Measurements from ENCODE around the gene RNF38. TPM values are rescaled to one million over a fixed set of nuclear protein-coding genes. Genes with fewer than 3 reads are reported as not detected.
"Not testable (repeated sequence)": the region's sequence is repeated elsewhere in the genome, so short reads cannot be mapped to it uniquely, and the experiment has no call there.

Gene RNF38
- total RNA-seq, 2 donors from 2014 or later: 31.6 to 35.8 TPM

DNA sequence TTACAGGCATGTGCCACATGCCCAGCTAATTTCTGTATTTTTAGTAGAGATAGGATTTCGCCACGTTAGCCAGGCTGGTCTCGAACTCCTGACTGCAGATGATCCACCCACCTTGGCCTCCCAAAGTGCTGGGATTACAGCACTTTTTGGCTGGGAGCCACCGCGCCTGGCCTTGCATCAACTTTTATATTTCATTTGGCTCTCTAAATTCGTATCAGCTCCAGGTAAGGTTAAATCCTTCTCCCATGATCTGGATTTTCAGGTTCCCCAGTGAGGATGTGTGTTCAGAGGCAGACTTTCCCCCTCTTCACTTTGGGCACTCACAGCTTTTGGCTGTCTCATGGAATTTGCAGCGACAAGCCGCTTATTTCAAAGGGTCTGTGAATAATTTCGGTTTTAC lies 16.8 kb upstream of the RNF38 start:
- DNase-seq (ENCODE audit: low spot score in 2 of 2) (no peak), ATAC-seq (no peak)
- H3K9me3 Mint-ChIP-seq: no peaks in the 10 kb centered on the region
- no peaks in the 10 kb centered on the region for H3K36me3 Mint-ChIP-seq
- no peak overlapping the region for H3K27ac Mint-ChIP-seq

DNA sequence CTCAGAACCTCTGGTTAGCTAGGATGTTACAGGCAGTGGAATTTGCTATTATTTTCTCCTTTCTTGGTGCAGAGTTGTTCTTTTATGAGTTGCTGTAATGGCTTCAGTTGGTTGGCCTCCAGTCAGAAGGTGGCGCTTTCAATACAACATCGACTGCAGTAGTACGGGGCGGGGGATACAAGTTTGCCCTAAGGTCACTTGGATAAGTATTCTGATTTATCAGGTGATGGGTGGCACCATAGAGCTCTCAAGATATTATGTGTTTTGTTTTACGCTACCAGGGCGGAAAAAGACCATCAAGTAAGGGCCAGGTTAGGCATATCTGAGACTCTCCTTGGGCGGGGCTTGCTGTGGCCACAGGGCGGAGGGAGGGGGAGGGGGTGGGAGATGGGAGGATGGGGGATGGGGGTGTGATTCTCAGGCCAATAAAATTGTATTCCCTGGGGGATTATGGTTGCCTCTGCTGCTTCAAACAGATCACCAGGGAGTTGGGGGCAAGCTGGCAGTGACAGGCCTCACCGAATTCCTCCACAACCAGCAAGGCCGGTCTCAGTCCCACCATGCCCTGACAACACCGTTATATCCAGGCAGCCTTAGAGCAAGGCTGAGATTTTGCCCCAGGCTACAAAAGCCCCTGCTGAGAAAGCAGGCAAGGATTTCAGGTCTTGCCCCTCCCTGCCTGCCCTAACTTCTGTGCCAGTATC lies 15.9 kb upstream of the RNF38 start:
- ATAC-seq: no peak
- DNase-seq (ENCODE audit: low spot score in 2 of 2): no peak
- Mint-ChIP-seq H3K9me3 (no peaks in the 10 kb centered on the region), H3K36me3 (no peaks in the 10 kb centered on the region), H3K27ac (peak overlapping the region in 1 of 2 donors; percentile 40)

DNA sequence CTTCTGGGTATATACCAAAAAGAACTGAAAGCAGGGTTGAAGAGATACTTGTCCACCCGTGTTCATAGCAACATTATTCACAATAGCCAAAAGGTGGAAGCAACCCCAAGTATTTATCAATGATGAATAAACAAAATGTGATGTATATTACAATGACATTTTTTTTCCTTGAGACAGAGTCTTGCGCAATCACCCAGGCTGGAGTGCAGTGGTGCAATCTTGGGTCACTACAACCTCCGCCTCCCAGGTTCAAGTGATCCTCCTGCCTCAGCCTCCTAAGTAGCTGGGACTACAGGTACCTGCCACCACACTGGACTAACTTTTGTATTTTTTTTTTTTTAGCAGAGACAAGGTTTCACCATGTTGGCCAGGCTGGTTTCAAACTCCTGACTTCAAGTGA lies 11.3 kb upstream of the RNF38 start:
- not testable (repeated sequence) for ATAC-seq; H3K9me3 Mint-ChIP-seq; H3K27ac Mint-ChIP-seq; DNase-seq (ENCODE audit: low spot score in 2 of 2); H3K36me3 Mint-ChIP-seq

DNA sequence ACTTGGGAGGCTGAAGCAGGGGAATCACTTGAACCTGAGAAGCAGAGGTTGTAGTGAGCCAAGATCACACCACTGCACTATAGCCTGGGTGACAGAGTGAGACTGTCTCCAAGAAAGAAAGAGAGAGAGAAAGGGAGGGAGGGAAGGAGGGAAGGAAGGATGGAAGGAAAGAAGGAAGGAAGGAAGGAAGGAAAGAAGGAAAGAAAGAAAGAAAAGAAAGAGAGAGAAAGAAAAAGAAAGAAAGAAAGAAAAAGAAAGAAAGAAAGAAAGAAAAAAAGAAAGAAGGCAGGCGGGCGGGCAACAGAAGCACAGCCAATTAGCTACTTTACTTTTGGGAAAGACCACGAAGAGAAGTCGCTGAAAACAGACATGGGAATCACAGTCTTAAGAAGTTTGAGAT lies 9.0 kb upstream of the RNF38 start:
- not testable (repeated sequence) for ATAC-seq; DNase-seq (ENCODE audit: low spot score in 2 of 2); H3K9me3 Mint-ChIP-seq; H3K36me3 Mint-ChIP-seq
- peak overlapping the region in 1 of 2 donors; percentile 84 for H3K27ac Mint-ChIP-seq

DNA sequence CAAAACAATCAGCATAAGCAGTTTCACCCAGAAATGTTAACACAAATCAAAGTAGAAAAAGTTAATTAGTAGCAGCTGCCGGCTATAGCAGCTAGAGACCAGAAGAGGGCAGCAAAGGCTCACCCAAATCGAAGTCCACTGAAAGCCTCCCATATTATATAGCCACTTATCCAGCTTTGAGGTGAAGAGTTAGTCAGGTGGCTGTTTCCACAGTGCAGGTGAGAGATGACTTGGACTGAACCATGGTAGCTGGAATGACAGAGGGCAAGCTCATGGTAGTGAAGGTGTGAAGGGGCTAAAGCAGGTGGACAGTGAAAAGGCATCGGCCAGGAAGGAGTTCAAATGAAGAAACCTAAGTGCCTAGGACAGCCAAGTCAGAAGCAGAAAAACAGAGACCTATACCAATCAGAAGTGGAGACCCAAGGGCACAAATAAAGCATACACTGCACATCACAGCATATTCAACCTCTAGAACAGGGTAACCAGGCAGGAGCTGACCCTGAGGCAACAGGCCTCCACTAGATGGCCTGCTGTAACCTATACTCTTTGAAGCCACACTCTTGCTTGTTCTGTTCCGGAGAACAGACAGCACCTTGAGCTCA lies 7.2 kb upstream of the RNF38 start:
- Mint-ChIP-seq H3K9me3 (no peaks in the 10 kb centered on the region), H3K36me3 (no peaks in the 10 kb centered on the region), H3K27ac (peak overlapping the region in 1 of 2 donors; percentile 72)
- ATAC-seq (peak; percentile 88 to 89), DNase-seq (ENCODE audit: low spot score in 2 of 2) (peak; percentile 46 to 57)

DNA sequence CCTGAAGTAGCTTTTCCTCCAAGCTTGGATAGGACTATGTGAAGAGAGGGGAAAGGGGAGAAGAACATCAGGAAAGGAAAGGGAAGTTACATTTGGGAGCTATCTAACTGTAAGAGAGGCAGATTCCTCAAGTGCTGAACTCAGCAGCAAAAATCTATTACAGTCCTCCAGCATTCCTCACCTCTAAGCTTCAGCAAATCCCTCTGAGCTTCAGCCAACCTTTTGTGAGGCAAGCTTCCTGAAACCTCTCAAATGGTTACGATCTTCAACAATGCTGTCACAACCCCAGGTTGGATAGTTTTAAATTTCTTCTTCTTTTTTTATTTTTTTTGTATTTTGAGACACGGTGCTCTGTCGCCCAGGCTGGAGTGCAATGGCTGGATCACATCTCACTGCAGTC lies 2.5 kb upstream of the RNF38 start:
- H3K36me3 Mint-ChIP-seq: peaks cover 5 to 8% of the 10 kb centered on the region in 2 donors
- DNase-seq (ENCODE audit: low spot score in 2 of 2): no peak
- H3K9me3 Mint-ChIP-seq: peaks cover 0 to 4% of the 10 kb centered on the region in 2 donors
- no peak for ATAC-seq
- H3K27ac Mint-ChIP-seq: peak overlapping the region in 1 of 2 donors; percentile 44

DNA sequence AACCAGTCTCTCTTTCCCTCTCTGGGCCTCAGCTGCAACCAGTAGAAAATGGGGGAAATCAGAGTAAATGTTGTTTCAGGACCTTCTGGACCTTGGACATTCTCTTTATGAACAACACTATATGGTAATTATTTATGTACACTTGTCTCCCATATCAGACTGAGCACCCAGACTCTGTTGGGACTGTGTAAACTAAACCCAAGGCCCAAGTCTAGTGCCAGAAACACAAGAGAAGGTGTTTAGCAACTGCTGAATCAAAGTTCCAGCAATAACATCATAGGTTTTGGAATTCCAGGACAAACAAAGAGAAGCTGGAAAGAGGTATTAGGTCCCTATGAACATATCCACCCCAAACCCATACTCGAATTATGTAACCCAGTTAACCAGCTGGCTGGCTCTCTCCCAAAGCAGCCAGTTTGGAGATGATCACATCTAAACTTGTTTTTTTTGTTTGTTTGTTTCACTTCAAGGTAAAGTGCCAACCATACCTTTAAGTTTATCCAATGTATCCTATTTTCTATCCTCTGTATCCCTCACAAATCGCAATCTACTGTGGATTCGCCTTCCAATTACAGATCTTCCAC lies 1.9 kb upstream of the RNF38 start:
- peaks cover 0 to 4% of the 10 kb centered on the region in 2 donors for H3K9me3 Mint-ChIP-seq
- H3K36me3 Mint-ChIP-seq: peaks cover 7 to 8% of the 10 kb centered on the region in 2 donors
- no peak for ATAC-seq
- DNase-seq (ENCODE audit: low spot score in 2 of 2): no peak
- peak overlapping the region in 1 of 2 donors; percentile 96 for H3K27ac Mint-ChIP-seq

DNA sequence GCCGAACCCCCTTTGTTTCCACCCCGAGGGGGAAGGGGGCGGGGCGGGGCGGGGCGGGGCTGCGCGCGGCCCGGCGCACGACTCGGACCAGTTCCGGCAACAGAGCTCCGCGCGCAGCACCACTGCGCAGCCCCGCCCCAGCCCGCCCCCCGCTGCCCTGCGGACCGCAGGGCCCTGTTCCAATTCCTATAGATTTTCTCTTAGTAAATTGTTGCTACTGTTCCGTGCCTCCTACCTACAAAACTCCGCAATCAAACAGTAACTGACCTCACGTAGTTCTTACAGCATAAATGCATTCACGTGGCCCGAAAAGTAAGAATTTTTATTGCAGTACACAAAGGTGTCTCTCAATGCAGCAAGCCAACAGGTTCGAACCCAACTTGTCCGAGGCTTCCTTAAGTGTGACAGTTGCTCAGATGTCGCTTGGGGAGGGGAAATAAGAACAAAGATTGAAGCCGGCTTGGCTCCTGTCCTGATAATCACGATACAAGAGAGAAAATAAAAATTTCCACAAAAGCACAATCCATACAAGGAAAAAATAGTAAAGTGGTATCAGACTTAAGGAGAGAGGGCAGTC lies 1.2 kb upstream of the RNF38 start:
- DNase-seq (ENCODE audit: low spot score in 2 of 2): no peak
- Mint-ChIP-seq H3K36me3 (peaks cover 7 to 8% of the 10 kb centered on the region in 2 donors), H3K9me3 (peaks cover 0 to 4% of the 10 kb centered on the region in 2 donors), H3K27ac (peak overlapping the region; percentile 87 to 96)
- peak; percentile 80 to 81 for ATAC-seq

DNA sequence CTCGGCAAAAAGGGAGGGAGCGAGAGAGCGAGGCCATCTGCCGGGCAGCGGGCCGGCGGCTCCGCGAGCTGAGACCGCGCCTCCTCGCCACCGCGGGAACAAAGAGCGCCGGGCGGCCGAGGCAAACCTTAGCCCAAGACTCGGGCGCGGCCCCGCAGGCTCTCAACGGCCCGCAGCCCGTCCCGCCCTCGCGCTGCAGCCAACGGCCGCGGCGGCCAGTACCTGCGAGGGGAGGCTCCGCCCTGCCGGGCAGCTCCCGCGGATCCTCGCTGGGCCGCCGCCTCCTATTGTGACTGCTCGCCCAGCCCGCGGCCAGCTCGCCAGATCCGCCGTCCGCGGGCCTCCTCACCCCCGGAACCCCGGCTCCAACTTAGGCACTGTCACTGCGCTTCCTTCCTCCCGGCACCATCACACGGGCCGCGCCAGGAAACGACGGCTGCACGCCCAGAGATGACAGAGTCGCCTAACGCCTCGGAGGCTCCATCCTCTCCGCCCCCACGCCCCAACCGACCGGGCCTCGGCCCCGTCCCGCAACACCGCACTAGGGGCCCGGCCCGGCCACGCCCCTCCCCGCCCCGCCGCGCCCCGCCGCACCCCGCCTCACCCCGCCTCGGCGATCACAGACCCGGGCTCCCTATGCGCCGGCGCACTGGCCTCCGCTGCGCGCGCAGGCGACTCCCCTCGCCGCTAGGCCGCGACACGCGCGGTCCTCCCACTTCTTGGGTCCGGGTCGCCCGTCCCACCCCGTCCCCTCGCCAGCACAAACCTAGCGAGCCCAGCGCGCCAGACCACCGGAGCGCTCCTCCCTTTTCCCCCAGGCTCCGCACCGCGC lies 479 bp upstream of the RNF38 start:
- Mint-ChIP-seq H3K27ac (peak overlapping the region; percentile 96), H3K36me3 (peaks cover 7 to 8% of the 10 kb centered on the region in 2 donors), H3K9me3 (peaks cover 0 to 4% of the 10 kb centered on the region in 2 donors)
- peak; percentile 89 to 92 for DNase-seq (ENCODE audit: low spot score in 2 of 2)
- ATAC-seq: peak; percentile 81 to 88

DNA sequence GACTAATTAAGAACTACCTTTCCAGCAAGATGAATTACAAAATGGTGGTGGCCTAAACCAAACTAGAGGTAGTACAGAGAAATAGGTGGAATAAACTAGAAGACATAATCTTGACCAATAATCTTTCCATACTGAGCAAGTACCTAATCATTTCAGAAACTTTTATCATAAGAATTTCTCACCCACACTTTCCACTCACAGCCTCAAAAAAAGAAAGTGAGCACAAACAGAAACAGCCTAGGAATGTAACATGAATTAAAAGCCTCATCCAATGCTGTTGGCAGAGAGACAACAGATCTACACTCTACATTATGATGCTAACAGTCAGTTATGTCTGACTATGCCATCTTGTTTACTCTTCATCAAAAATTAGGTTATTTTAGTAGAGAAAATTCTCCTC lies 1.3 kb downstream of the RNF38 start:
- peaks cover 0 to 4% of the 10 kb centered on the region in 2 donors for H3K9me3 Mint-ChIP-seq
- H3K36me3 Mint-ChIP-seq: peaks cover 8 to 16% of the 10 kb centered on the region in 2 donors
- peak overlapping the region; percentile 47 to 96 for H3K27ac Mint-ChIP-seq
- DNase-seq (ENCODE audit: low spot score in 2 of 2) (no peak), ATAC-seq (no peak)

DNA sequence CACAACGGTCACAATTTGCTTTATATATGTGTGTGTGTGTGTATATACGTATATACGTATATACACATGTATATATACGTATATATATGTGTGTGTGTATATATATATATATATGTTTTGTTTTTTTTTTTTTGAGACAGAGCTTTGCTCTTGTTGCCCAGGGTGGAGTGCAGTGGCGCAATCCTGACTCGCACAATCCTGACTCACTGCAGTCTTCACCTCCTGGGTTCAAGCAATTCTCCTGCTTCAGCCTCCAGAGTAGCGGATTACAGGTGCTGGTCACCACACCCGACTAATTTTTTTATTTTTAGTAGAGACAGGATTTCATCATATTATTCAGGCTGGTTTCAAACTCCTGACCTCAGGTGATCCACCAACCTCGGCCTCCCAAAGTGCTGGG lies 3.1 kb downstream of the RNF38 start:
- DNase-seq (ENCODE audit: low spot score in 2 of 2) (no peak), ATAC-seq (no peak)
- Mint-ChIP-seq H3K36me3 (peaks cover 8 to 22% of the 10 kb centered on the region in 2 donors), H3K27ac (no peak overlapping the region), H3K9me3 (peaks cover 0 to 4% of the 10 kb centered on the region in 2 donors)

DNA sequence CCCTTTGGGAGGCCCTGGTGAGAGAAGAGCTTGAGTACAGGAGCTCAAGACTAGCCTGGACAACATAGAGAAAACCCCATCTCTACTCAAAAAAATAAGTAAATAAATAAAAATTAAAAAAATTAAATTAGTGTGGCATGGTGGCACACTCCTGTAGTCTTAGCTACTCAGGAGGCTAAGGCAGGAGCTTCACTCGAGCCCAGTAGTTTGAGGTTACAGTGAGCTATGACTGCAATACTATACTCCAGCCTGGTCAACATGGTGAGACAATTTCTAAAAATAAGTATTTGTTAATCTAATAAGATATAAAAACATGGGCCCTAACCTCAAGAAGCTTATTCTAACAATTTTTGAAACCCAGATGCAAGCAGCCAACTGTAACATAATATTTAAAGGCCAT lies 7.6 kb downstream of the RNF38 start:
- Mint-ChIP-seq H3K36me3 (peaks cover 0 to 16% of the 10 kb centered on the region in 2 donors), H3K9me3 (no peaks in the 10 kb centered on the region), H3K27ac (no peak overlapping the region)
- DNase-seq (ENCODE audit: low spot score in 2 of 2) (no peak), ATAC-seq (no peak)

DNA sequence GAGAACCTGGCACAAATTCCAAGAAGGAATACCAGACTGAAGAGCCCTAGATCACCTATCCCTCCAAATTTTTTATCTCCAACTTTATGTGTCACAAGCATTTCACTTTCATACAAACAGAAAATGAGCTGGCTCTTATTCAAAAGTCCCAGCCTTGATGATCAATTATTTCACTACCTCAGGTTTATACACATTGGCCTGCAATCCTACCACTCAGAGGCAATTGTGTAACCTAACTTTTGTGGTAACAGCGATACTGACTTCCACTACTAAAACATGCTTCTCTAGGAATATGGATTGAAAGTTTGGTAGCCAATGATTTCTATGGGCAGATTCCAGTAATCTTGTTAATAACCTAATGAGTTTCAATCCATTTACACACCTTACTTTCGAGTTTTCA lies 10.5 kb downstream of the RNF38 start:
- Mint-ChIP-seq H3K9me3 (no peaks in the 10 kb centered on the region), H3K36me3 (peaks cover 0 to 23% of the 10 kb centered on the region in 2 donors), H3K27ac (no peak overlapping the region)
- no peak for DNase-seq (ENCODE audit: low spot score in 2 of 2)
- ATAC-seq: peak in 1 of 2 donors; percentile 24

DNA sequence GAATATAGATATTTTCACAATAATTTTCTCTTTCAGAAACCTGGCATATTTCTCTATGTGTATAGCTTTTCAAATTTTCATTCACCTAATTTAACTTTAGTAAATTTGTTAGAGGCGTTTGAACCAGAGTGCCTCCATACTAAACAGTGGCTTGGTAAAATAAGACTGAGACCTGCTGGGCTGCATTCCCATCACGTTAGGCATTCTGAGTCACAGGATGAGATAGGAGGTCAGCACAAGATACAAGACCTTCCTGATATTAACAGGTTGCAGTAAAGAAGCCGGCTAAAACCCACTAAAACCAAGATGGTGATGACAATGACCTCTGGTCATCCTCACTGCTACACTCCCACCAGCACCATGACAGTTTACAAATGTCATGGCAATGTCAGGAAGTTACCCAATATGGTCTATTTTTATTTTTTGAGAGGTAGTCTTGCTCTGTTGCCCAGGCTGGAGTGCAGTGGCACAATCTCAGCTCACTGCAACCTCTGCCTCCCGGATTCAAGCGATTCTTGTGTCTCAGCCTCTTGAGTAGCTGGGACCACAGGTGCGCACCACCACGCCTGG lies 13.6 kb downstream of the RNF38 start:
- peaks cover 0 to 15% of the 10 kb centered on the region in 2 donors for H3K36me3 Mint-ChIP-seq
- ATAC-seq: not testable (repeated sequence)

DNA sequence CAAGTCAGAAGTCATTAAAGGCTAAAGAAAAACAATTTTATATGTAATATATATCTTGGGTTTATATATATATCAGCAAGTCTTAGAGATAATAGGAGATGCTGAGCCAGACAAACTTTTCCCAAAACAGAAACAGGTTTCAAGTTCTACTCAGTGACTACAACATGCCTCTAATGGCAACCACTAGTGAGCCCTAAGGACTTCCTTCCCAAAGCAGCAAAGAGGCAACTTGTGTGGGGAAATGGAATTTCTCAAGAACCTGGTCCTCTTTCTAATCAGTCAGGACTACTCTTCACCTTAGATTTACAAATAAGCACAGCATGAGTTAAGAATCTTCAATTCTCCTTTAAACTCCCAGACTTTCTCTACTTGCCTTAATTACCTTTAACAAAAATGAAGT lies 17.6 kb downstream of the RNF38 start:
- Mint-ChIP-seq H3K9me3 (no peaks in the 10 kb centered on the region), H3K36me3 (peaks cover 0 to 31% of the 10 kb centered on the region in 2 donors), H3K27ac (no peak overlapping the region)
- no peak for DNase-seq (ENCODE audit: low spot score in 2 of 2)
- ATAC-seq: no peak

More for the DNA sequence above, 13.6 kb downstream of the RNF38 start:
- DNase-seq (ENCODE audit: low spot score in 2 of 2); H3K27ac Mint-ChIP-seq; H3K9me3 Mint-ChIP-seq: not testable (repeated sequence)

DNA sequence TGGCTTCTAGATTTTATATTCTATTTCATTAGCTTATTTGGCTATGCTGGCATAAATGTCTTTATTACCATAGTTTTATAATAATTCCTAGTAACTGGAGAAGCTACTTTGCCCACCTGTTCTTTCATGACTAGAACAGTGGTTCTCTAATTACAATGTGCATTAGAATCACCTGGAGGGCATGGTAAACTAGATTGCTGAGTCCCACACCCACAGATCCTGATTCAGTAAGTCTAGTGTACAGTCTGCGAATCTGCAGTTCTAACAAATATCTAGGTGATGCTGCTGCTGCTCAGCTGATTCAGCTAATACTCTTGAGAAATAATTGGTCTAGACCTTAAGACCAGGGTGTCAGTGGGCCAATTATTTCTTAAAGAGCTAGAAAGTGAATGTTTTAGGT lies 35.5 kb downstream of the RNF38 start:
- DNase-seq (ENCODE audit: low spot score in 2 of 2) (no peak), ATAC-seq (no peak)
- Mint-ChIP-seq H3K27ac (no peak overlapping the region), H3K36me3 (peaks cover 0 to 3% of the 10 kb centered on the region in 2 donors), H3K9me3 (no peaks in the 10 kb centered on the region)
